ENCODE data around the gene ACSS1.

The ACSS1 gene

DNA sequence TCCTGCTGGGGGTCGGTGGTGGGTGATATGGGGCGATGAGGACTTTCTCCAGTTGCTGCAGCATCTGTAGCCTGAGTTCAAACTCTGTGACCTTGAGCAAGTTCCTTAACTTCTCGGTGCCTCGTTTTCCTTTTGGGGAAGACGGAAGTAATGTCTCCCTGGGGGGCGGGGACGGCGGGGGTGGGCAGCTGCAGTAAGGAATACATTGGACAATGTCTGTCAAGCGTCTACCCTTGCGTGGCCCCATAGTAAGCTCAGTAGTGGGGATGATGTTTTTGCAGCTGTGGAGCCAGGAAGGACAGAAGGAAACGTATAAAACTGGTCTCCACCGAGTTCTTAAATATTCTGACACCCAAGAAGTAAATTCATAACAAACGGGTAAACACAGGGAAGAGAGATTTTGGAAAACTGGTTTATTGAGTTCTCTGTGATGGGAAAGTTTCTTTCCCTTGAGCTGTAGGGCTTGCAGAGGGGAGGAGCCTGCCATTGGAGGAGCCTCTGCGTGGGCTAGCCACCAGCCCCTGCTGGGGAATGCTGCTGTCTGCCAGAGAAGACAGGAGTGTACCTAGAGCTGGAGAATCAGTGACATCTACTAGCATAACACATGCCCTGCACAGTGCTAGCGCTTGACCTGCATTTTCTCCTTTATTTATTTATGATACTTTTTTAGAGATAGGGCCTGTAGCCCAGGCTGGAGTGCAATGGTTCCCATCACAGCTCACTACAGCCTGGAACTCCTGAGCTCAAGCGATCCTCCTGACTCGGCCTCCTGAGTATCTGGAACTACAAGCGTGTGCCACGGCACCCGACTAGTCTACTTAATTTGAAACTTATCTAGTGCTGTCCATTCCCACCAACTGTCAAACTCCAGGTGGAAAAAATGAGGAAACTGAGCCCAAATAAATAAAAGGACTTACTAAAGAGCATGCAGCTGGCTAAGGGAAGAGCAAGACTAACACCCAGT, 1.2 kb upstream of the ACSS1 start:
- peak in 1 of 2 donors; percentile 15 for DNase-seq

DNA sequence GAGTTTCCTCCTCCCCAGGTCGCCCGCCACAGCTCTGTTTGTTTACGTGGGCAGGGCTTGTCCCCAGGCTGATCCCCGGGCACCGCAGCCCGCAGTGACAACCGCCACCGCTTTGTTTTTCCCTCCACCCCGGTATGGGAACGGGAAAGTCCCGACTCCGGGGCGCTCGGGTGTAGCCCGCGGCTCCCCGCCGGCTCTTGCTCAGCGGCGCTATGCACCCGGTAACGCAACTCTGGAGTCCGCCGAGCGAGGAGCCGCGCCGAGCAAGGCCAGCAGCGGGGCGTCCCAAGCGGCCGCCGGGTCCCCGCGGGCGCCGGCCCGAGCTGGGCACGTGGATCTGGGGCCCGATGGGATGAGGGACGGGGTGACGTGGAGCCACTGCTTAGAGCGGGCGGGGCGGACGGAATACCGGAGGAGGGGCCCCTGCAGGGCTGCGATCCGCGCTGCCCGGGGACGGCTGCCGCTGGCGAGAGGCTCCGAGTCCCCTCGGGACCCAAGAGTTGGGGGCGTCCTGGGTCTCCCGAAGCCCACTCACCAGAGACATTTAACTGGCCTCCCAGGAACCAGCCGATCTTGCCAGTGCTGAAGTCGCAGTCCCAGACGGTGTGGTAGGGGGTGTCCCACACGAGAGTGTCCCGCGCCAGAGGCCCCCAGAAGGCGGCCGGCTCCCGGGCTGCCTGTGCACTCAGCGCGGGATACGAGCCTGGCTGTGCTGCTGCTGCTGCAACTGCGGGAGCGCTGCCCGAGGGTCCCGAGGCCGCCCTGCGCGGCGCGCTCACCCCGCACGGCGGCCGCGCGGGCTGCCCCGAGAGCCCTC, 497 bp downstream of the ACSS1 start:
- DNase-seq = peak; percentile 30 to 46

GRCh38 chr20:25056690-25057233, 1.2 kb downstream of the ACSS1 start:
- no peak for DNase-seq

DNA sequence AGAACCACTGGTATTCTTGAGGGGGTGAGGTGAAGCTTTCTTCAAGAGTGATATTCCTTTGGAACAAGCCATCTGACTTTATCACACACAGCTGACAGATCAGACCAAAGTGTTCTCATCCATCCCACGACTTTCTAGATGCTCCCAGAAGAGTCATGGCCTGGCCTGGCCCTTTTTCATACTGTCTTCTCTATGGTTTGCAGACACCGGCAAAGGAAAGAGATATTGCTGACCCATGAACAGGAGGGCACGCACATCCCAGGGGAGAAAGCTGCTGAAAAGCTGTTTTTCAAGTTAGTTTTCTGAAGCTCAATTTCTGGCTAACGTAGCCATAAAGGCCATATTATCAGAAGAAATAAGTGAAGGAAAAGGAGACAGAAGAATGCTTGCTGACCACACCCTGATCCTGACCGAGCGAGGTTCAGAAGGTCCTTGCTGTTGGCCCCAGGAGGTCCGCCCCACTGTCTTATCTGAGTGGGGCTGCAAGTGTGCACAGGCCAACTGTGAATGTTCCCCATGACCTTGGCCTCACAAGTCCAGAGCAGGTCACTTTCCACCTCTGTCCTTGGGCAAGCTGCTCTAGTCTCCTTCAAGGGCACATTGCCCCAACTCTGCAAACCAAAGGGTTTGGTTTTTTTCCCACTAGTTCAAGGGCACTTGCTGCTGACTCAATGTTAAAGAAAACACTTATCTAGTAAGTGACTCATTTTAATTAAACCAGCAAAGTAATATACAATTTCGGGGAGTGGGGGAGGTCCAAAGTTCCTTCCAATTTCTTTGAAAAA, 2.0 kb downstream of the ACSS1 start:
- no peak for DNase-seq

- no peak for DNase-seq
Measured at GRCh38 chr20:25054995-25055629, 2.8 kb downstream of the ACSS1 start.

DNA sequence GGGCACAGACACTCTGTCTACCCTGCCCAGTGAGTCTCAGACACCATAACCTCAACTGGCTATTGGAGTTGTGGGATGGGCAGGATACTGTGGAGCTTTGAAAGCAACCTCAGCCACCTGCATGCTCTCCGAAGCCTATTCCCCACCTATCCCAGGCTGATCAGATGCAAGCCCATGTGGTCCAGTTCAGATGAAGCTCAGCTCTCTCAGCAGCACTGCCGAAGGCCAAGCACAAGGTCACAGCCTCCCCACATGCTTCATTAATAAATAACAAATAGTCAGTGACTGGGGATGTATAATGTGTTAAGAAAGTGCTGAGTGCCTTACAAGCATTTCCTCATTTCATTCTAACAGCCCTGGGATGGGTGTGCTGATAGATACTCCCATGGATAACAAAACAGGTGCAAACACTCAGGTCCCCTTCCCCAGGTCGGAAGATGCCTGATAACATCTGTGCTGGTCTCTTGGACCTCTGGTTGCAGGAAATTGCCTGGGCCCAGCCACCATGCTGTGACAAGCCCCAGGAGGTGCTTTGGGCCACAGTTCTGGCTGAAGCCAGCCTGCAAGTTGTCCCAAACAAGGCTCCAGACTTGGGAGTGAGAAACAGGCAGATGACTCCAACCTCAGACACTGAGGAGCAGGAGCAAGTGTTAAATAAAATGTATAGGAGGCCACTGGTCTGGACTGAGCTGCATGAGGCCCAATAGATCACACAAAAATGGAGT, 3.7 kb downstream of the ACSS1 start:
- DNase-seq = no peak

DNA sequence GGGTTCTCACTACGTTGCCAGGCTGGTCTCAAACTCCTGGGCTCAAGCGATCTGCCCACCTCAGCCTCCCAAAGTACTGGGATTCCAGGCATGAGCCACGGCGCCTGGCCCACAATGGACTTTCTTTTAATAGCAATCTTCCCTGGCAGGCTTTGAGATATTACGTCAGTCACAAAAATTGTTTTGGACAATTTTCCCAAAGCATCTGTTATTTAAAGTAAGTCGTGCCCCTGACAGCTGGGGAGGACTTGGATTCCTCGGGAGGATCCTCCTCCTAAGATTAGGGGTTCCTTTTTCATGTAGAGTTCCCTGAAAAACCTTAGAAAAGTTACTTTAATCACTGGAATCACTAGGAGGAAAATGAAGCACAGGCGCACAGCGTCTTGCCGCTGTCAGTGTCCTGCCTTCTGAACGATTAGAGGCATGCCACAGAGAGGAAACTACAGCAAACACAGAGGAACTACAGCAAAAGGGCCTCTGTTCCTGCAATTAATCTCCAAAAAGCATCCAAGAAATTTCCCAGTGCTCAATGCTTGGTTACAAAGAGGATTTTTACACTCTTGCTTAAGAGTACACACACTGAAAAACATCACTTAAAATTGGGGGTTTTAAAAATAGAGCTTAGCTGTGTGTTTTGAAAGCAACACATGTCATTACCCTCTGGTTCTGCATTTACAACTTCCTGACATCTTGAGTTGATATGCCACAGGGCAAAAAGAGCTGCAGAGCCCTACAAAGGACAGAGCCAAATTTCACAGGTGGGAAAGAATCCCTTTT, 4.5 kb downstream of the ACSS1 start:
- no peak for DNase-seq

- DNase-seq = no peak
Measured at GRCh38 chr20:25052255-25053194, 5.4 kb downstream of the ACSS1 start.

DNA sequence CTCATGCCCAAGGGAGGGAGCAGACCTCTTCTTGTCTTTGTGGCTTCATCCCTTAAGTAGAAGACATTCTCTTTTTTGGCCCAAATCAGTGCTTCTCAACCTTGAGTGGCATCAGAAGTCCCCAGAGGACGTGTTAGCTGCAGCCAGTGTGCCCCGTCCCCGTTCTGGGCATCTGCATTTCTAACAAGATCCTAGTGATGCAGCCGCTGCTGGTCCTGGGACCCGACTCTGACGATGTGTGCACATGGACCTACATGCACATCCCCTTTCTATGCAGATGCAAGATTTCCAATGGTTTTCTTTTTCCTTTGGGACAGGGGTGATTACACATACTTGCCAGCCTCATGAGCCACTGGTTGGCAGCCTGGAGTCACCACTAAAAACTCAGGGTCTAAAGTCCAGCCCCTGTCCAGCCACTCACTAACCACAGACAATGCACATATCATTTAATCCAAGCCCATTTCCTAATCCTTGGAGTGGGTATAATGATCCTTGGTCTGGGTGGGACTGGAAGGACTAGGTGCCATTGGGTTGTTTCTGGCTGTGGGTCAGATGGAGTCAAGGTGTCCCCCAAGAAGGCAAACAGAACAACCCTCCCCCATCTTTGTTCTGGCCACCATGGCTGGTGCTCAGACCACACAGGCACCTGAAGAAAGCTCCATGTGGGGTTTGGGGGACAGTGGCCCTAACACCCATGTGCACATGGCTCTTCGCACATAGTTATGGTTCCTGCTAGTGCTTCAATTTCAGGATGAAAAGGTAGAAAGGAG, 6.4 kb downstream of the ACSS1 start:
- DNase-seq = no peak

DNA sequence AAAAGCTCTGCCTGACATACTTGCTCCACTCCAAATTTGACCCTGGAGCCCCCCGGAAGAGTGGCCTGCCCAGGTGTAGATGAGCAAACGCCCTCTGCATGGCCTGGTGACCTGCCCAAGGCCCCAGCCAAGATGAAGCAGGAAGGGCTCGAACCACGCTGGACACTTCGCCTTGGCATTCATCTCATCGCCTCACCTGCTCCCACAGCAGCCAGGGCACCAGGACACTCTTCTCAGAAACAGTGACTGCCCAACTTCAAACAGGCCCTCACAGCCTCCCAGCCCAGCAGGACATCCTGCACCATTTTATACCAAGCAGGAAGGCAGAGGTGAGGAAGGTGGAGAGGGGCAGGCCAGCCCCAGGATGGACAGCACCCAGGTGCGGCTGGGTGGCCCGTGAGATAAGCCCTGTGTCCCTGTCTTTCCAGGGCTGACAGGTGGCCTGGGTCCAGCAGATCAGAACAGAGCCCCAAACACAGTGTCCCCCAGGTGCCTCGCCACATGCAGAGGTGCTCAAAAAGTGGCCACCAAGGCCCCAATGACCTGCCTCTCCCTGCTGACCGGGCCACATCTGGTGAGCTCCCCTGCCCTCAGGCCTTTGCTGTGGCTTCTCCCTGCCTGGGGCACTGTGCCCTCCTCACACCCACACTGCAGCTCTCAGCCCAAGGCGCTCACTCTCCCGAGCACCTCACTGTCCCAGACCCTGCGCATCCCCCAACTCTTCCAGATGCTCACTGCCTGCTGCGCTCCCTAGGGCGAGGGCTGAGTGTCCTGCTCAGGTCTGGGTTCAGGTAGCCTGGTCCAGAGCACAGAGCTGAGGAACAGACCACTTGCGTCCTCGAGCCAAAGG, 7.2 kb downstream of the ACSS1 start:
- DNase-seq = no peak

DNA sequence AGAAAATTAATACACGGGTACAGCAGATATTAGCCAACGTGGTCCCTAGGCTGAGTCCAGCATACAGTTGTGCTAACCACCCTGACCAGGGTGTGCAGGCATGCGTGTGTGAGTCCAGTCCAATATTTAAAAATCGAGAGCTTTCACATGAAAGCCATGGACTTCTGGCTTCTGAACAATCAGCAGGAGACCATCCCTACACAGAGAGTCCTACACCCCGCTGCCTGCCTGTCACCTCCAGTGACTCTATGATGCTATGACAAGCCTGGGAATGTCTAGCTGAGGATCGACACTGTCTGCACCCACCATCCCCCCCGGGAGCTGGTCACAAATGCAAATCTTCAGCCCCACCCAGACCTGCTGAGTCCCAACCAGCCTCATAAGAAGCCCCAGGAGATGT, 7.9 kb downstream of the ACSS1 start:
- DNase-seq = no peak

- DNase-seq = no peak
Measured at GRCh38 chr20:25049261-25050060, 8.5 kb downstream of the ACSS1 start.

- no peak for DNase-seq
Measured at GRCh38 chr20:25048519-25048952, 9.4 kb downstream of the ACSS1 start.

DNA sequence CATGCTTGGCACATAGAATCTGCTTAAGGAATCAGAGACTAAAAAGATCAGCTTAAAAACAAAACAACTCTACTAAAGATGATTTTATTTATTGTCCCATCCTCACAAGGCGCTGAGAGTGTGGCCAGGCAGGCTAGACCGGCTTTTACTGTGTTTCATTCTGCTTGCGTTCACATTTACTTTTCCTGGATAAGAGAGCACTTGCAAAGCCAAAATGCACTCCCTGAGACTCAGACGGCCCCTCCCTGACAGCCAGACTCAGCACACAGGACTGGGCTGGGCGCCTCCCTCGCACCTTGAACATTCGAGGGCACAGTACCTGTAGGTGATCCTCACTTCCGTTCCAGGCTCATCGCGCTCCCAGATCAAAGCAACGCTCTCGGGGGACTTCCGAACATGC, 10.2 kb downstream of the ACSS1 start:
- no peak for DNase-seq

DNA sequence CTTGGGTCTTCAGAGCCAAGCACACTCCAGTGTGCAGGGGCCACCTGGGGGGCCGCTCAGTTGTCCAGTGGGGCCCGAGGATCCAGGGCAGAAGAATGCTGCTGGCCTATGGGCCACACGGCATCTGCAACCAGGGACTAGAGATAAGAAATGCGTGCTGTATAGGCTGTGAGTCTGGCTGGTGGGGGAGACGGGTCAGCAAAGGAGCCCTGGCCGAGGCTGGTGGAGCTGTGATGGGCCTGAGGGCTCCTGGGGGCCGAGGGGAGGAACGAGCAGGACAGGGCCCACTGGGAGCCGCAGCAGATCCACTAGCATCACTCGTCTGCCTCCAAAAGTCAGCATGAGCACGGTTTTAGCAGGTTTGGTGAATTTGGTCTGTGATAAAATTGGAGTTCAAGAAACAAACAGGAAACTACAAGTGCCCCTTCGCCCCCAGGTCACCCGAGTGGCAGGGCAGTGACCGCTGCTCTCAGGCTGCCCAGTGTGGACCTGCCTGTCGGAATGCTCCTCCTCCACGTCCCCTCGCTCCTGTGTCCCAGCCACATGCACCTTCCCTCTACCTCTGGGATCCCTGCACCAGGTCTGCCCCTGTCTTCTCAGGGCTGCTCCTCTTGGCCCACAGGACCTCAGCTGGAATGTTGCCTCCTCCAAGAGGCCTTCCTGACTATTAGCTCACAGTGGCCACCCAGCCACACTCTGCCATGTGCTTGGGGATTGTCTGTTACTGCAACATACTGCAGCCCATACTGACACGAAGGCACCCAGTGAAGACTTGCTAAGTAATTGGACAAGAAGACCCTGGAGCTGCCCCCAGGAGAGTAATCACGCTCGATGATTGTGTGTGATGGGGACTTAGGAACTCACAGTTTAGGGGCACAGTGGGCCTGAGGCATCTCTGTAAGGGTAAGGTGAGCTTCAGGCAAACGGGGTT, 10.9 kb downstream of the ACSS1 start:
- DNase-seq = no peak

DNA sequence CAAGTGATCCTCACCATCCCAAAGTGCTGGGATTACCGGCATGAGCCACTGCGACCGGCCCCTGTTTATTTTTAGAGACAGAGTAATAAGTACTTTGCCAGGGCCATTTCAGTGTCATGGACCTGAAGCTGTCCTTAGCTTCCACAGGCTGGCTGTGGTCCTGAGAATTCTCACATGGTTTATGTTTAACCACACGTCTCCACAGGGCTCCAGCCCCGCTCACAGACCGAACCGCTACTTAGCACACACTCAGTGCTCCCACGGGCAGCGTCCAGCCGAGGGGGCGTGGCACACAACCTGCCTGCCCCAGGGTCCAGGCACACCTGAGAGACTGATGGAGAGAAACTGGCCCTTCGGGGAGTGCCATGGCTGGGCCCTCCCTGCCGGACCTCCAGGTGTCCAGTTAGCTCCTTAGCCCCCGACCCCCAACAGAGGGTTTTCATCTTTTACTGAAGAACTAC, 11.7 kb downstream of the ACSS1 start:
- no peak for DNase-seq

All from bone marrow (tissue), 2 donors.